Activated naive CD8-positive, alpha-beta T cell treated with anti-CD3 and anti-CD28 coated beads, Interleukin-2, amount 50 U/mL, for 24 hours (primary cell): Measurements from ENCODE around the gene SOCS6.

ENCODE experiments used
- ATAC-seq: fragments of 150-1000 bp; cut with Tn5 transposase; one replicate; pipeline ENCODE4 v1.10.0; 2021
- DNase-seq: peaks from one replicate; pipeline ENCODE4 v3.0.0; 2021
- H3K27ac Mint-ChIP-seq: one replicate; pipeline ENCODE4 v1.8.0; 2021; ENCODE audit warnings: mild to moderate bottlenecking, mixed read lengths
- H3K27me3 Mint-ChIP-seq: one replicate; pipeline ENCODE4 v1.8.0; 2021; ENCODE audit warnings: mixed read lengths
- H3K36me3 Mint-ChIP-seq: one replicate; pipeline ENCODE4 v1.8.0; 2021; ENCODE audit warnings: low read depth, mixed read lengths
- H3K4me1 Mint-ChIP-seq: one replicate; pipeline ENCODE4 v1.8.0; 2021; ENCODE audit warnings: mixed read lengths
- H3K4me3 Mint-ChIP-seq: one replicate; pipeline ENCODE4 v1.8.0; 2021; ENCODE audit warnings: mild to moderate bottlenecking, moderate library complexity, mixed read lengths
- H3K9me3 Mint-ChIP-seq: one replicate; pipeline ENCODE4 v1.8.0; 2021; ENCODE audit warnings: mixed read lengths

SOCS6 gene

DNA sequence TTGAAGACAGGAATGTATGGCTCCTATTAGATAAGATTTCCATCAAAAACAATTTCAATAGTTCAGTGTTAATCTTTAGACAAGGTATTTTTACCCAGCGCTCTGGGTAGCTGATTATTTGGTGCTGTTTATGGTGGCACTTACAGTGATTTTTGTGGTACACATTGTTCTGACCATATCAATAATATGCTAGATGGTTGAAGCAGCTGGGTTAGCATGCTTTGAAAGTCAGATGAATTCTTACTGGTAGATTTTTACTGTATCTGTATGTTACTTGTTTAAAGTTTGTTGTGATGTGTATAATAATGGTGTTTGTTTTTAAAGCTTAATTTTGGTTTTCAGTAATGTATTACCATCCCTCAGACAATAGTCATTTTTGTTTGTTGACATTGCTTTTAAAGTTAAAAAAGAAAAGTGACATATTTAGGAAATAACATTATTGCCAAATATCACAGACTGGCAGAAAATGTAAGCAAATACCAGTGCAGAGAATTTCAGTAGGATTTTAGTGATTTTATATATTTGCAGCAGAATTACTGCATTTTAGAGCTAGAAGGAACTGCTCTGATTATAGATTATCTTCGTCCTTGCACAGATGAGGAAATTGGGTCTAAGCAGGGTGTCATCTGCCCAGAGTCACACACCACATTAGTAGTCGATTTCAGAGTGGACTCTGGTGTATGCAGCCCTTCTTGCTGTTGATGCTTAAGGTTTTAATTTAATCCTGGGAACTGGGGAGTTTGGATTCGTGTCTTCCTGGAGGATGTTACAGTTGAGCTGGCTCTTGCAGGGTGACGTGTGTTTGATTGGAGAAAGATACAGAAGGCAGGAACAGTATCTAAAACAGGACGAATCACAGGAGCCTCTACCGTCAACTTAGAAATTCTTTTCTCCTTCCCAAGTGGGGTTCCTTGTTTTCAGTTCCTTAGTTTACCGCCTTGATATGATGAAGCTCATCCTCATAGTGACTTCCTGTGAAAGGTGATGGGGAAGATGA lies 6.6 kb downstream of the SOCS6 start:
- no peak for ATAC-seq
- Mint-ChIP-seq H3K27me3 (peaks cover 32% of the 10 kb centered on the region), H3K4me3 (no peak overlapping the region), H3K27ac (no peak overlapping the region), H3K4me1 (no peaks in the 10 kb centered on the region), H3K36me3 (no peaks in the 10 kb centered on the region), H3K9me3 (no peaks in the 10 kb centered on the region)
- no peak for DNase-seq

GRCh38 chr18:70296289-70296688 lies 7.4 kb downstream of the SOCS6 start:
- peaks cover 24% of the 10 kb centered on the region for H3K27me3 Mint-ChIP-seq
- no peaks in the 10 kb centered on the region for H3K9me3 Mint-ChIP-seq
- no peaks in the 10 kb centered on the region for H3K4me1 Mint-ChIP-seq
- no peak overlapping the region for H3K27ac Mint-ChIP-seq
- no peak overlapping the region for H3K4me3 Mint-ChIP-seq
- ATAC-seq (no peak), DNase-seq (no peak)
- H3K36me3 Mint-ChIP-seq = no peaks in the 10 kb centered on the region

DNA sequence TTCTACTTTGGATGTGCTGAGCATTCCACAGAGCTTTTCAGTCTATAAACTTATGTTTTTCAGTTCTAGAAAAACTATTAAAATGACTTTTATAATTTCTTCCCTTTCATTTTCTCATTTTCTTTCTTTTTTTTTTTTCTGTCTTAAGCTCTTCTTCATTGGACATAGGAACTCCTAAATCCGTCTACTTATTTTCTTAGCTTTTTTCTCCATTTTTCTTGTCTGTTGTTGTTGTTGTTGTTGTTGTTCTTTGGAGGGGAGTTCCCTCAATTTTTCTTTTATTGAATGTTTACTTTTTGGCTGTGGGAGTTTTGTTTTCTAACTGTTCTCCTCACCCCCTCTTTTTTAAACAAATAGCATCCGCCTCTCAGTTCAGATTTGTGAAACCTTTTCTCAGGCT lies 7.9 kb downstream of the SOCS6 start:
- Mint-ChIP-seq H3K27me3 (peaks cover 19% of the 10 kb centered on the region), H3K4me1 (no peaks in the 10 kb centered on the region), H3K9me3 (no peaks in the 10 kb centered on the region), H3K4me3 (no peak overlapping the region), H3K27ac (no peak overlapping the region), H3K36me3 (no peaks in the 10 kb centered on the region)
- ATAC-seq (no peak), DNase-seq (no peak)

GRCh38 chr18:70299393-70299792 lies 10.5 kb downstream of the SOCS6 start:
- H3K36me3 Mint-ChIP-seq = no peaks in the 10 kb centered on the region
- ATAC-seq (no peak), DNase-seq (no peak)
- no peaks in the 10 kb centered on the region for H3K27me3 Mint-ChIP-seq
- no peak overlapping the region for H3K4me3 Mint-ChIP-seq
- no peak overlapping the region for H3K27ac Mint-ChIP-seq
- H3K9me3 Mint-ChIP-seq = no peaks in the 10 kb centered on the region
- no peaks in the 10 kb centered on the region for H3K4me1 Mint-ChIP-seq

- Mint-ChIP-seq H3K27ac (no peak overlapping the region), H3K4me1 (no peaks in the 10 kb centered on the region), H3K4me3 (no peak overlapping the region), H3K36me3 (no peaks in the 10 kb centered on the region), H3K9me3 (no peaks in the 10 kb centered on the region), H3K27me3 (no peaks in the 10 kb centered on the region)
- ATAC-seq (no peak), DNase-seq (no peak)
Observed at GRCh38 chr18:70301667-70302066, 12.8 kb downstream of the SOCS6 start.

DNA sequence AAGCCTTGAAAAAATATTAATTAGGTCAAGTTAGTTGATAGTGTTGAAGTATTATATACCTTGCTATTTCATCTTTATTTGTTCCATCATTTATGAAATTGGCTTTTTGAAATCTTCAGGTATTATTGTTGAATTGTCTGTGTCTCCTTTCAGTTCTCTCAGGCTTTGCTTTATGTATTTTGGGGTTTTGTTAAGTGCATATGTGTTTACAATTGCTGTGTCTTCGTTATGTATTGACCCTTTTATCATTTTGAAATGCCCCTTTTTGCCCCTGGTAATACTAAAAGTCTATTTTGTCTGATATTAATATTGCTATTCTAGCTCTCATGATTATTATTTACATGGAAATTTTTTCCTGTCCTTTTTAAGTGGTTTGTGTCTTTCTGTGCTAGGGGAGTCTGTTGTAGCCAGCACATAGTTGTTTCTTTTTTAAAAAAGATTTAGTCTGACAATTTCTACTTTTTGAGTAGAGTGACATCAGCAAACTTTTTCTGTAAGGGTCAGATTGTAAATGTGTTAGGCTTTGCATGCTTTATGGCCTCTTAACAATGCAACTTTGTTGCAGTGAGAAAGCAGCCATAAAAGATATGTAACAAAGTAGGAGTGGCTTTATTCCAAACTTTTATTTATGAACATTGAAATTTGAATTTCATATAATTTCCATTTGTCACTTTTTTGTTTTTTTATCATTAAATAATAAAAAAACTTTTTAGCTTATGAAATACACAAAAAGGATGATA lies 19.9 kb downstream of the SOCS6 start:
- Mint-ChIP-seq H3K9me3 (peaks cover 5% of the 10 kb centered on the region), H3K27me3 (peaks cover 2% of the 10 kb centered on the region), H3K4me3 (no peak overlapping the region), H3K4me1 (no peaks in the 10 kb centered on the region), H3K27ac (no peak overlapping the region), H3K36me3 (no peaks in the 10 kb centered on the region)
- ATAC-seq (no peak), DNase-seq (no peak)

- DNase-seq (no peak), ATAC-seq (no peak)
- no peaks in the 10 kb centered on the region for H3K4me1 Mint-ChIP-seq
- H3K27me3 Mint-ChIP-seq = peaks cover 2% of the 10 kb centered on the region
- no peak overlapping the region for H3K27ac Mint-ChIP-seq
- H3K4me3 Mint-ChIP-seq = no peak overlapping the region
- H3K36me3 Mint-ChIP-seq = no peaks in the 10 kb centered on the region
- peaks cover 5% of the 10 kb centered on the region for H3K9me3 Mint-ChIP-seq
Observed at GRCh38 chr18:70310560-70311320, 21.9 kb downstream of the SOCS6 start.

DNA sequence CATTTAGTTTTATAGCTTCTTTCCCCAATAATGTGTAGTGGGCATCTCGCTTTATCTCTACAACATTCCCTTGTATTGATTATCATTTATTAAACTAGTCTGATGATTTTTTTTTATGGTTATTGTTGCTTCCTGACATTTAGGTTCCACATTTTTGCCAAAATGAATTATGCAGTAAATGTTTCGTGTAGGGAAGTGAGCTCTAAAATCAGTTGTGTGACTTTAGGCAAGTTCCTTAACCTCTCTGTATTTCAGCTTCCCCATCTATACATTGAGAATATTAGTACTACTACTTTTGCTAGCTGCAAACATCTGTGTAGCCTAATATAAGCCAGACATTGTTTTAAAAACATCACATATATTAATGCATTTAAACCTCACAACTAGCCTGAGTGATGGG lies 22.9 kb downstream of the SOCS6 start:
- H3K4me1 Mint-ChIP-seq = no peaks in the 10 kb centered on the region
- no peak for ATAC-seq
- no peak overlapping the region for H3K4me3 Mint-ChIP-seq
- H3K27me3 Mint-ChIP-seq = peaks cover 2% of the 10 kb centered on the region
- H3K27ac Mint-ChIP-seq = no peak overlapping the region
- no peaks in the 10 kb centered on the region for H3K36me3 Mint-ChIP-seq
- peaks cover 5% of the 10 kb centered on the region for H3K9me3 Mint-ChIP-seq
- DNase-seq = no peak

GRCh38 chr18:70313640-70314039 lies 24.8 kb downstream of the SOCS6 start:
- ATAC-seq = no peak
- H3K36me3 Mint-ChIP-seq = no peaks in the 10 kb centered on the region

DNA sequence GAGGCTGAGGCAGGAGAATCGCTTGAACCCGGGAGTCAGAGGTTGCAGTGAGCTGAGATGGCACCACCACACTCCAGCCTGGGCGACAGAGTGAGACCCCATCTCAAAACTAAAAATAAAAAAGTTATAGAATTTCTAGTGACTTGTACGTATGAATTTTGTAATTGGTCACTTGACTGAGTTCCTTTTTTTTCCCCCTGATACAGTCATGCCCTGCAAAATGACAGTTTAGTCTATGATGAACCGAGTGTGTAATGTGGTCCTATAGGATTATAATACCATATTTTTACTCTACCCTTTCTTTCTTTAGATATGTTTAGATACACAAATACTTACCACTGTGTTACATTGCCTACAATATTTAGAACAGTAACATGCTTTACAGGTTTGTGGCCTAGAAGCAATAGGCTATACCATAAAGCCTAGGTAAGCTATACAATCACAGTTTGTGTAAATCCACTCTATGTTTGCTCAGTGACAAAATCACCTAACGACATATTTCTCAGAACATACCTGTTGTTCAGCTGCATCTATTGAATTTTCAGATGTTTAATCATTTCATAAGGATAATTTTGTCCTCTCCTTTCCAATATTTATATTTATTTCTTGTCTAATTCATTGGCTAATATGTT lies 25.4 kb downstream of the SOCS6 start:
- no peak overlapping the region for H3K27ac Mint-ChIP-seq
- no peaks in the 10 kb centered on the region for H3K36me3 Mint-ChIP-seq
- H3K4me3 Mint-ChIP-seq = no peak overlapping the region
- H3K4me1 Mint-ChIP-seq = no peaks in the 10 kb centered on the region
- no peaks in the 10 kb centered on the region for H3K27me3 Mint-ChIP-seq
- ATAC-seq (no peak), DNase-seq (no peak)
- no peaks in the 10 kb centered on the region for H3K9me3 Mint-ChIP-seq

More at GRCh38 chr18:70313640-70314039, 24.8 kb downstream of the SOCS6 start:
- DNase-seq = no peak
- H3K9me3 Mint-ChIP-seq = peaks cover 3% of the 10 kb centered on the region
- H3K4me1 Mint-ChIP-seq = no peaks in the 10 kb centered on the region
- H3K4me3 Mint-ChIP-seq = no peak overlapping the region
- no peaks in the 10 kb centered on the region for H3K27me3 Mint-ChIP-seq
- no peak overlapping the region for H3K27ac Mint-ChIP-seq

GRCh38 chr18:70319187-70319586 lies 30.3 kb downstream of the SOCS6 start:
- H3K27ac Mint-ChIP-seq = no peak overlapping the region

DNA sequence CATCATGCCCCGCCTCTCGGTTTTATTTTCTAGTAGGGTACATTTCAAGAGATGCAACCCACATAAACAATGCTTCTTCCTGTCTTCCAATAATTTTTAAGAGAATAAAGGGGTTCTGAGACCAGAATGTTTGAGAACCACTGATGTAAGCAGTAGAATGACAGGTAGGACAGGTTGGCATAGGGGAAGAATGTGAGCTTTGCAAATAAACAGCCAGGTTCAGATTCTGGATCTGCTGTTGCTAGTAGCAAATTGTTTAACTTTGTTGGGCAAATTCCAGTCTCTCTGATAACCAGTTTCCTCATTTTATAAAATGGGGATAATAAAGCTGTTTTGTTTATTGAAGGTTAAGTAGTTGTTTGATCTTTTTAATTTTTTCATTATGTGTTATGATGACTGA lies 32.8 kb downstream of the SOCS6 start:
- ATAC-seq (no peak), DNase-seq (no peak)
- Mint-ChIP-seq H3K27me3 (no peaks in the 10 kb centered on the region), H3K4me1 (no peaks in the 10 kb centered on the region), H3K9me3 (no peaks in the 10 kb centered on the region), H3K4me3 (no peak overlapping the region), H3K27ac (no peak overlapping the region), H3K36me3 (no peaks in the 10 kb centered on the region)

More at GRCh38 chr18:70319187-70319586, 30.3 kb downstream of the SOCS6 start:
- ATAC-seq (no peak), DNase-seq (no peak)
- Mint-ChIP-seq H3K4me1 (no peaks in the 10 kb centered on the region), H3K36me3 (no peaks in the 10 kb centered on the region), H3K9me3 (no peaks in the 10 kb centered on the region), H3K27me3 (no peaks in the 10 kb centered on the region), H3K4me3 (no peak overlapping the region)

DNA sequence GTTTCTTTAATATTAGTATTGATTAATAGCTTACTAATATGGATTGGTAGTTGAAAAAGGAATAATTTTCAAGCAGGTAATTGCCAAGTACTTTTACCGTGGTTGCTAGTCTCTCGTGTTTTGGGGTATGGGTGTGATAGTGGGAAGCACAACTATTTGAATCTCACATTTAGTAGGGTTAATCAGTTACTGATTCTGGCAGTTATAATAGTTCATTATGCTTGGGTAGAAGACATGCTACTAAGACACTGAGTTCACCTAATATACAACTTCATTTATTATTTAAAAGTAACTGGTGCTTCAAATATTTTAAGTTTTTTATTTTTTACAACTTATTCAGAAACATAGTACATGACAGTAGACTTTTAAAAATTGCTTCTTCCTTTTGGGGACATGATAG lies 33.5 kb downstream of the SOCS6 start:
- no peak for ATAC-seq
- Mint-ChIP-seq H3K27me3 (no peaks in the 10 kb centered on the region), H3K9me3 (no peaks in the 10 kb centered on the region), H3K27ac (no peak overlapping the region), H3K36me3 (no peaks in the 10 kb centered on the region), H3K4me3 (no peak overlapping the region), H3K4me1 (no peaks in the 10 kb centered on the region)
- no peak for DNase-seq

- no peak for ATAC-seq
- no peaks in the 10 kb centered on the region for H3K27me3 Mint-ChIP-seq
- no peak overlapping the region for H3K27ac Mint-ChIP-seq
- H3K4me1 Mint-ChIP-seq = no peaks in the 10 kb centered on the region
- no peak overlapping the region for H3K4me3 Mint-ChIP-seq
- no peaks in the 10 kb centered on the region for H3K9me3 Mint-ChIP-seq
- H3K36me3 Mint-ChIP-seq = no peaks in the 10 kb centered on the region
- no peak for DNase-seq
Observed at GRCh38 chr18:70322928-70323327, 34.1 kb downstream of the SOCS6 start.
